HG03469 (cell line): ENCODE results near the gene HORMAD1.
"Not testable (repeated sequence)": the region's sequence is repeated elsewhere in the genome, so short reads cannot be mapped to it uniquely, and the experiment has no call there.

Experiments used
- ATAC-seq: cut with Tn5 transposase; IDR thresholded peaks from one replicate; pipeline ENCODE4 v1.9.1; 2021; ENCODE audit warnings: mild to moderate bottlenecking, moderate library complexity, moderate number of reproducible peaks; ENCODE audit not compliant: unreplicated experiment

The HORMAD1 gene

GRCh38 chr1:150720703-150721102 is at the start of gene HORMAD1:
Gene HORMAD1 (minus strand): TSS chr1:150720895. CDS start chr1:150719505, 1,390 bp downstream.
- ATAC-seq, result no peak

GRCh38 chr1:150767704-150768103 is 47.0 kb upstream of the HORMAD1 start:
- ATAC-seq, result not testable (repeated sequence)

GRCh38 chr1:150765977-150766301 is 45.2 kb upstream of the HORMAD1 start:
- not testable (repeated sequence) for ATAC-seq

- peak; percentile 79 for ATAC-seq
Measured at GRCh38 chr1:150765296-150765976, 44.7 kb upstream of the HORMAD1 start, which contains the start of gene CTSS. Gene CTSS (minus strand): TSS chr1:150765778. CDS start chr1:150764763, 1,015 bp downstream.

- ATAC-seq, result no peak
Measured at GRCh38 chr1:150764617-150765101, 44.0 kb upstream of the HORMAD1 start.

- no peak for ATAC-seq
Measured at GRCh38 chr1:150763018-150763417, 42.3 kb upstream of the HORMAD1 start.

GRCh38 chr1:150762552-150762951 is 41.9 kb upstream of the HORMAD1 start:
- ATAC-seq, result no peak

GRCh38 chr1:150761801-150762200 is 41.1 kb upstream of the HORMAD1 start:
- no peak for ATAC-seq

GRCh38 chr1:150760013-150760412 is 39.3 kb upstream of the HORMAD1 start:
- ATAC-seq, result no peak

GRCh38 chr1:150753416-150753815 is 32.7 kb upstream of the HORMAD1 start:
- no peak for ATAC-seq

DNA sequence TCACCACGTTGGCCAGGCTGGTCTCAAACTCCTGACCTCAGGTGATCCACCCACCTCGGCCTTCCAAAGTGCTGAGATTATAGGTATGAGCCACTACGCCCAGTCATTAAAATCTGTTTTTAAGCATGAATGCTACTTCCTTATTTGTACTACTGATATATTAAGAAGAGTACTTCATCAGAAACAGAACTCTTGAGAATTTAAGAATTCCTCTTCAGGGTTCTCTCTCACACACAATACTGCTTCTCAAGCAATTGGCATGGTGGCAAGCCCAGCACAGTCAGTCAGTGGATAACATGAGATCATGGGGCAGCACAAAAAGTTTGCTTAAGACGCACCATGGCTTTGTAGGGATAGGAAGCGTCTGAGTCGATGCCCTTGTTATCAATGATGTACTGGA is 30.7 kb upstream of the HORMAD1 start:
- no peak for ATAC-seq

GRCh38 chr1:150749720-150750311 is 29.1 kb upstream of the HORMAD1 start:
- ATAC-seq, result no peak

GRCh38 chr1:150748878-150749719 is 28.4 kb upstream of the HORMAD1 start:
- no peak for ATAC-seq

- ATAC-seq, result no peak
Measured at GRCh38 chr1:150730130-150730721, 9.5 kb upstream of the HORMAD1 start.

- no peak for ATAC-seq
Measured at GRCh38 chr1:150724336-150724735, 3.6 kb upstream of the HORMAD1 start.

DNA sequence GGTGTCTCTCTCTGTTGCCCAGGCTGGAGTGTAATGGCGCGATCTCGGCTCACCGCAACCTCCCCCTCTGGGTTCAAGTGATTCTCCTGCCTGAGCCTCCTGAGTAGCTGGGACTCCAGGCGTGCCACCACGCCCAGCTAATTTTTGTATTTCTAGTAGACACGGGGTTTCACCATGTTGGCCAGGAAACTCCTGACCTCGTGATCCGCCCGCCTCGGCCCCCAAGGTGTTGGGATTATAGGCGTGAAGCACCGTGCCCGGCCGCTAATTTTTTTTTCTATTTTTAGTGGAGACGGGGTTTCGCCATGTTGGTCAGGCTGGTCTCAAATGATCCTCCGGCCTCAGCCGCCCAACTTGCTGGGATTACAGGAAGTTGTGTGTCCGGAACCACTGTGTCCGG is 597 bp downstream of the HORMAD1 start:
- ATAC-seq, result no peak

GRCh38 chr1:150718225-150718891 is 2.3 kb downstream of the HORMAD1 start:
- no peak for ATAC-seq

DNA sequence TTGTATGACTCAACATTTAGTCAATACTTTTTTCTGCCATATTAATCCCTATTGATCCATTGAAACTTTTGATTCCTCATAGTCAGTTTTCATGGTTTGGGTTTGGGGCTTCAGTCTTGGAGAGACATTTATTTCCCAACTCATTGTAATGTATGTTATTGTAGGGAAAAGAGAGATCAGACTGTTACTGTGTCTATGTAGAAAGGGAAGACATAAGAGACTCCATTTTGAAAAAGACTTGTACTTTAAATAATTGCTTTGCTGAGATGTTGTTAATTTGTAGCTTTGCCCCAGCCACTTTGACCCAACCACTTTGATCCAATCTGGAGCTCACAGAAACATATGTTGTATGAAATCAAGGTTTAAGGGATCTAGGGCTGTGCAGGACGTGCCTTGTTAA is 11.7 kb downstream of the HORMAD1 start:
- ATAC-seq, result not testable (repeated sequence)

- ATAC-seq, result no peak
Measured at GRCh38 chr1:150708595-150708994, 12.1 kb downstream of the HORMAD1 start.

- ATAC-seq, result no peak
Measured at GRCh38 chr1:150706091-150706490, 14.6 kb downstream of the HORMAD1 start.

DNA sequence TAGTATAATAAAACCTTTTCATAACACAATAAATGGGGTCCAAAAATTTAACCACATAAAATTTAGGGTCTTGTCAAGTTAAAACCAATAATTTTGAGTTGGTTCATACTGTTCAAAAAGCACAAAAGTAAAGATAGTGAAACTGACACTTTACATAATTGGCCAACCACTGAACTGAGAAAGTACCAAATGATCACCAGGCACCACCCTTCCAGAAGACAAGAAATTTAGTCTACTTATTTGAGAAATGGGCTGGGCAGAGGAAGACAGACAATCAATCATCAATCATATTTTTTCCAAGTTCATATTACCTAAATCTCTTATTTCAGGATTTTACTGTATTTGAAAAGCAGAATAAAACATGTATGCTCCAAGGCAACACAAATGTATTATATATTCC is 17.3 kb downstream of the HORMAD1 start:
- ATAC-seq, result no peak
